WERI-Rb-1 (cell line): ENCODE data around the gene POLD2.
A peak's percentile ranks its signal among the peaks of the same experiment; 100 is the strongest.
"Not testable (repeated sequence)": the region's sequence is repeated elsewhere in the genome, so short reads cannot be mapped to it uniquely, and the experiment has no call there.

ENCODE experiments used
- DNase-seq: peaks from one replicate; pipeline ENCODE4 v3.0.0-alpha.2; 2020
- H3K27ac ChIP-seq: fragments of 250-450 bp; sonication (Bioruptor Pico); 2 replicates; pipeline ENCODE4 v1.5.1; 2020; ENCODE audit warnings: mild to moderate bottlenecking, moderate library complexity
- H3K27me3 ChIP-seq: fragments of 250-450 bp; sonication (Bioruptor Pico); 2 replicates; pipeline ENCODE4 v1.5.1; 2021; ENCODE audit warnings: mild to moderate bottlenecking, low read depth, moderate library complexity; ENCODE audit not compliant: insufficient read depth, severe bottlenecking
- H3K36me3 ChIP-seq: fragments of 250-450 bp; sonication (Bioruptor Pico); 2 replicates; pipeline ENCODE4 v1.5.1; 2020; ENCODE audit warnings: mild to moderate bottlenecking, moderate library complexity
- H3K4me3 ChIP-seq: 2 replicates; pipeline ENCODE4 v1.5.1; 2011; ENCODE audit warnings: low read depth, mild to moderate bottlenecking, control low read depth, low read length
- H3K9me3 ChIP-seq: fragments of 250-450 bp; sonication (Bioruptor Pico); 2 replicates; pipeline ENCODE4 v1.5.1; 2021; ENCODE audit warnings: mild to moderate bottlenecking, moderate library complexity; ENCODE audit not compliant: severe bottlenecking
- CTCF ChIP-seq: IDR thresholded peaks from 2 replicates; pipeline ENCODE4 v1.5.1; 2011; ENCODE audit warnings: low read depth, mild to moderate bottlenecking, control low read depth, inconsistent platforms, low read length

The POLD2 gene

GRCh38 chr7:44127161-44127560, 3.8 kb upstream of the POLD2 start:
- H3K9me3 ChIP-seq = no peaks in the 10 kb centered on the region
- H3K27ac ChIP-seq = no peak overlapping the region
- no peak for DNase-seq
- H3K4me3 ChIP-seq = no peak overlapping the region
- TF ChIP-seq CTCF = no peak
- no peaks in the 10 kb centered on the region for H3K27me3 ChIP-seq
- H3K36me3 ChIP-seq = peaks cover under 1% of the 10 kb centered on the region

DNA sequence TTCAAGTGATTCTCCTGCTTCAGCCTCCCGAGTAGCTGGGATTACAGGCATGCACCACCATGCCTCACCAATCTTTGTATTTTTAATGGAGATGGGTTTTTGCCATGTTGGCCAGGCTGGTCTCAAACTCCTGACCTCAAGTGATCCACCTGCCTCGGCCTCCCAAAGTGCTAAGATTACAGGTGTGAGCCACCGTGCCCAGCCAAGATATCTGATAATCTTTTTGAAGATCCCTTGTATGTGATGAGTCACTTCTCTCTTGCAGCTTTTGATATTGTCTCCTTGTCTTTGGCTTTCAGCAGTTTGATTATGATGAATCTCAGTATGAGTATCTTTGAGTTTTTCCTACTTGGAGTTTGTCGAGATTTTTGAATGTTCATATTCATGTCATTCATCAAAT, 3.2 kb upstream of the POLD2 start:
- not testable (repeated sequence) for H3K36me3 ChIP-seq, H3K9me3 ChIP-seq, DNase-seq, H3K4me3 ChIP-seq, H3K27ac ChIP-seq, H3K27me3 ChIP-seq

GRCh38 chr7:44124822-44125202, 1.5 kb upstream of the POLD2 start:
- DNase-seq = no peak
- H3K4me3 ChIP-seq = no peak overlapping the region
- H3K36me3 ChIP-seq = peaks cover 24% of the 10 kb centered on the region
- H3K9me3 ChIP-seq = no peaks in the 10 kb centered on the region
- H3K27me3 ChIP-seq = no peaks in the 10 kb centered on the region
- TF ChIP-seq CTCF = no peak
- H3K27ac ChIP-seq = no peak overlapping the region

- no peaks in the 10 kb centered on the region for H3K9me3 ChIP-seq
- peak overlapping the region; percentile 92 for H3K27ac ChIP-seq
- no peaks in the 10 kb centered on the region for H3K27me3 ChIP-seq
- H3K36me3 ChIP-seq = peaks cover 40% of the 10 kb centered on the region
- peak overlapping the region; percentile 58 for H3K4me3 ChIP-seq
- no peak for TF ChIP-seq CTCF
- no peak for DNase-seq
These were observed 819 bp downstream of the POLD2 start for GRCh38 chr7:44122529-44122928.

DNA sequence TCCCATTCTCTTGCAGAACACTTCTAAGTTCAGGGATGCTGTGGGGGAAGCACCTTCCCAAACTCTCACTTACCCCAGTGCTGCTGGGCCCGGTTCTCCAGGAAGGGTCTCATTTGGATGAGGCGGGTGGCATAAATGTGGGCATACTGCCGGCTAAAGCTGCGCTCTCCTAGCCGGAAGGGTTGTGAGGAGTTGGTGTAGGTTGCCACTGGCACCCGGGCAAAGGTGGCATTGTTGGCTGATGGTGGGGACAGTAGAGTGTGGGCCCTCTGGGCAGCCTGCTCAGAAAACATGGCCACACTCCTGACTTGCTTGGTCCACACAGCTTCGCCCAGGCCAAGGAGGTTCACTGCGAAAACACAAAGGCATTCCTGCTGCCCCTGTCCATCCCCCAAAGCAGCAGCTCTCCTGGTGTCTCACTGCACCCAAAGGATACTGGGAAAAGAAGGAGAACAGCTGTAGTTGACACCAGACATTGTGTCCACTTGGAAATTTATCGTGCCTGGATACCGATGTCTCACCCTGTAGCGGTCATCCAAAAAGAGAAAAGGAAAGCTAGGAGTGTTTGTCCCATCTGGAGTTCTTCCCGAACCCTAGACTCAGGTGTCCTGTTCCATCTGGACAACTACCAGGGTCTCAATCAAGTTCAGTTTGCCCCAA, 1.5 kb downstream of the POLD2 start:
- Histone ChIP-seq H3K4me3 (no peak overlapping the region), H3K27ac (no peak overlapping the region), H3K36me3 (peaks cover 46% of the 10 kb centered on the region), H3K27me3 (no peaks in the 10 kb centered on the region), H3K9me3 (no peaks in the 10 kb centered on the region)
- TF ChIP-seq CTCF = no peak
- no peak for DNase-seq

DNA sequence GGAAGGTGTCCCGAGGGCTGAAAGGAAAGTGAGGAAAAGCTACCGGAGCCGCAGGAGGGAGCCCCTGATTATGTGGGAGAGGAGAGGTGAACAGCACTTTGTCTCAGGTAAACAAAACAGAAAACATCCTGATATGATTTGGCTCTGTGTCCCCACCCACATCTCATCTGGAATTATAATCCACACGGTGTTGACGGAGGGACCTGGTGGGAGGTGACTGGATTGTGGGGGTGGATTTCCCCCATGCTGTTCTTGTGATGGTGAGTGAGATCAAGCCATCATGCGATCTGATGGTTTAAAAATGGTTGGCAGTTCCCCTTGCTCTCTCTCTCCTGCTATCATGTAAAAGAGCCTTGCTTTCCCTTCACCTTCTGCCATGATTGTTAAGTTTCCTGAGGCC, 3.0 kb downstream of the POLD2 start:
- H3K4me3 ChIP-seq = no peak overlapping the region
- no peak for TF ChIP-seq CTCF
- no peak for DNase-seq
- no peaks in the 10 kb centered on the region for H3K27me3 ChIP-seq
- peaks cover 61% of the 10 kb centered on the region for H3K36me3 ChIP-seq
- no peaks in the 10 kb centered on the region for H3K9me3 ChIP-seq
- H3K27ac ChIP-seq = no peak overlapping the region
